Globus pallidus (tissue), 1 donor: ENCODE measurements around the gene LRCH1.
A peak's percentile ranks its signal among the peaks of the same experiment; 100 is the strongest.

Experiments
- DNase-seq: peaks from one replicate; pipeline ENCODE4 v3.0.0-alpha.2; 2015; ENCODE audit warnings: low spot score

LRCH1 gene

DNA sequence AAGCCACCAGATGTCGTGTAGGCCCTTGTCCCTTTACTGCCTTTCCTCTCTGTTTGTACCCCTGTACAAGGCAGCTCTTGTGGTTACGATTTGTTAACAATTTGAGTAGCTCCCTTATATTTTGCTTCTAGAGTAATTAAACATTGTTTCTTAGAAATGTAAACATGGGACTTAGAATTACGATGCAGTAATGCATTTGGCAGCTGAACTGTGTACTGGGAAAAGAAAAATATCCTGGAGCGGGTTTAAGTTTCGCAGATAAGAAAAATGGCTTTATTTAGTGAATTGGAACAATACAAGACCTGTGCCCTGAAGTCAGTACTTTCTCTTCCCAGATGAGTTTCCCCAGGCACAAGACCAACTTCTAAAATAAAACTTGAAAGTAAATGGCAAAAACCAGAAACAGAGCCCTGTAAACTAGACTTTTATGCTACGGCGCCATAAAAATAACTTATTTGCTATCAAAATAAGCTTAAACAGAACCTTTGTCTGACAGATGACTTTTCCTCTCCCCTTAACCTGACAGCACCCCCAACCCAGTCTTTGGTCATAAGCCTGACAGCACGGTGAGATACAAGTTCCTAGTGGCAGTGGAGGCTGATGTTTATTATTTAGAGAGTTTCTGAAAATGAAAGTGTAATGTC lies 63.0 kb downstream of the LRCH1 start:
- no peak for DNase-seq

DNA sequence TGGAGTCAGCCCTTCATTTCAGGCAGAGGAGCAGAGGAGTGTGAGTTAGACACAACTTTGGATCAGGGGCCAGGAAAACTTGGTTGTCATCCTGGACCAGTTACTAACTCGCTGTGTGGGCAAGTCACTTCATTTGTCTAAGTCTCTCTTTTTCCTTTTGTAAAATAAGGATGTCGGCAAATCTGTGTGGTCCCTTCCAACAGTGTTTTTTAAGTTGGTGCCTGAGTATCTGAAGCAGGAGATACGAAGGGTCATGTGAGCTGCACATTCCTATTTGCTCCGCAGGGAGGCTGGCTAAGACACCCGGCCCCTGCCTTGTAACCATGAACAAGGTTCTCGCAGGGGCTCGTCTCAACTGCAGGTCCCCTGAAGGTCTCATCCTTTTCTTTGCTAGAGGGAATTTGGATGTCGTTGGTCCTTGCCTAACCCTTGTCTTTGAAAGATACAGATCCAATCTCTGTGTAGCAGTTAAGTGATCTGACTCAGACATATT lies 64.3 kb downstream of the LRCH1 start:
- no peak for DNase-seq

DNA sequence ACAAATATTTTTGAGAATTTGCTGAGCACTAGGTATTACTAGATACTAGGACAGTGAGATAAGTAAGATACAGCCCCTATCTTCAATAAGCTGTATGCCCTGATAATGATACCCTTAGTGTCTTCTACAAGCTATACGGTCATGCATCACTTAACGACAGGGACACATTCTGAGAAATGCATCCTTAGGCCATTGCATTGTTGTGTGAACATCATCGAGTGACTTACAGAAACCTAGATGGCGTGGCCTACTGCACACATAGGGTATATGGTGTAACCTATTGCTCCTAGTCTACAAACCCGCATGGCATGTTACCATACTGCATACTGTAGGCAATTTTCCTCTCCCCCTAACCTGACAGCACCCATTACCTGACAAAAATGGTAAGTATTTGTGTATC lies 64.9 kb downstream of the LRCH1 start:
- DNase-seq = no peak

DNA sequence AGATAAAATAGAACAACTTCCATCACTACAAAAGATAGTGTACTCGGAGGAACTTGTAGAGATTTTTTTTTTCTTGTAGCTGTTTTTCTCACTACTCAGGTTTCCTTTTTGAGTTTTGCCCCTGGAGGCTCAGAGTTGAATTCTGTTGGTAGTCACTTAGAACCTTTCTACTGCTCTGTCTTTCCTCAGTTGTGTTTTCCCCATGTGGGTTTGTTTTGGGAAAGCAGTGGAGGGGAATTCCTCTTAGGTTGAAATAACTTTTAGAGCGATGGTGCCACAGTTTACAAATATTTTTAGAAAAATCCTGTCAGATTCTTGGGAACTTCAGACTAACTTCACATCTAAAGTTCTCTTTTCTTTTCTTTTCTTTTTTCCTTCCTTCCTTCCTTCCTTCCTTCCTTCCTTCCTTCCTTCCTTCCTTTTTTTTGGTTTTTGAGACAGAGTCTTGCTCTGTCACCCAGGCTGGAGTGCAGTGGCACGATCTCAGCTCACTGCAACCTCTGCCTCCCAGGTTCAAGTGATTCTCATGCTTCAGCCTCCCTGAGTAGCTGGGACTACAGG lies 65.8 kb downstream of the LRCH1 start:
- no peak for DNase-seq

DNA sequence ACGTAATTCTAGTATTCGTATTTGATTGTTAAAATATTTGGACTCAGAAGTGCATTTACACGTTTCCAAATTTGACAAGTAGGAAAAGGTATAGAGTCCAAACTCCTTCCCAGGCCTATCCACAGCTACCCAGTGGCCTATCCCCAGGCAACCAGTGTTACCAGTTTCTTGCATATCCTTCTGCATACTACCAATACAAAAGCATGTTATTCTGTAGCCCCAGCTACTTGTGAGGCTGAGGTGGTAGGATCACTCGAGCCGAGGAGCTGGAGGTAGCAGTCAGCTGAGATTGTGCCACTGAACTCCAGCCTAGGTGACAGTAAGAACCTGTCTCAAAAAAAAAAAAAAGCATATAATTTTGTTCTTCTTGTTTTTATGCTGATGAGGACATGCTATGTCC lies 67.1 kb downstream of the LRCH1 start:
- no peak for DNase-seq

- DNase-seq = no peak
These were observed 67.5 kb downstream of the LRCH1 start for GRCh38 chr13:46620471-46620870.

- no peak for DNase-seq
These were observed 68.2 kb downstream of the LRCH1 start for GRCh38 chr13:46621133-46621532.

DNA sequence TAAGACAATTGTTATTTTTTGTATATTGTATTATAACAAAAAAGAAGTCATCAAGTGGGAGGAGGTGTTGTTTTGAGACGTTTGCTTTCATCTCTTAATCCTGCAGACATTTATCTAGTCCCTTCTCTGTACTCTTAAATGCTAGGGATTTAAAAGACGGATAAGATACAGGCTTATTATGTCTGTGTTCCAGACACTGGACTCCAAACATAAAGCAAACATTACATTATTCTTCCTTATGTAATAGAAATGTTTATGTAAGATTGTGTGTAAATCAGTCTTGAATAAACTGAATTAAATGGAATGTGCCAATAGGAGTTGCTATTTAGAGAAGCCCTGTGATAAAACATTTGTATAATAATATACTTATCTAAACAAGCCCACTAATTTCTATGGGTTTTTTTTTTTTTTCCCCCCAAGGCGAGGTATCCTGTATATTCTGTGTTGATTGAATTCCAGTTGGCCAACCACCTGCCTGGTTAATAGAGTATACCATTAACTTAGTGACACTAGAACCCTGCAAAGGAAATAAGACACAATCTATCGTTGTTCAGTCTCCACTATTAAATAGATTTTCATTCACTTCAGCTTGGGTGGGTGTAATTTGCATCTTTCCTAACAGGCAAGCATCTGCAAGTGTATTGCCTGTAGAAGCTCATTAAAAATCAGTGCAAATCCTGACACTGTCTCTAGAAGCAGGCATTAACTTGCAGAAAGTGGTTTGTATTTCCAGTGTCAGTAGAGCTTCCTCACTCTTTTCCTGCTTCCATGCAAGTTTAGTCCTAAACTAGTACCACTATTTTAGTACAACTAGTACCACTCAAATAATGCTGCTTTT lies 69.0 kb downstream of the LRCH1 start:
- no peak for DNase-seq

- peak; percentile 38 for DNase-seq
These were observed 69.8 kb downstream of the LRCH1 start for GRCh38 chr13:46622630-46623256.

DNA sequence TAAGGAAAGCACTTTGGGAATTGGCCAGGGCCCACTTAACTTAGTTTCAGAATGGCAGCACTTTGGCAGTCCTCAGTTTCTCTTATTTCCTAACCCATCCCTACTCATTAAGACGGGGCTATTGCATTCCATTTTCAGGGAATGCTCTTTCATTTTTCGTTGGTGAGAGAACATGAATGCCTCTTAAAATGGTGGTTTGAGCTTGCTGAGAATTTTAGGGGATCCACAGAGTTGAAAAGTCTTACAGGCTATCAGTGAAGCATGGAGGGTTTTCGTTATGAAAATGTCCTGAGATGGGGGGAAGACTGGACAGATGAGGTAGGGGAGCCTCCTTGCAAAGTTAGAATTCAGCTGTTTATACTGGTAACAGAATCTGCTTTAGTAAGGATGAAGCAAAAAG lies 71.4 kb downstream of the LRCH1 start:
- no peak for DNase-seq

GRCh38 chr13:46624821-46625220 lies 71.9 kb downstream of the LRCH1 start:
- no peak for DNase-seq

DNA sequence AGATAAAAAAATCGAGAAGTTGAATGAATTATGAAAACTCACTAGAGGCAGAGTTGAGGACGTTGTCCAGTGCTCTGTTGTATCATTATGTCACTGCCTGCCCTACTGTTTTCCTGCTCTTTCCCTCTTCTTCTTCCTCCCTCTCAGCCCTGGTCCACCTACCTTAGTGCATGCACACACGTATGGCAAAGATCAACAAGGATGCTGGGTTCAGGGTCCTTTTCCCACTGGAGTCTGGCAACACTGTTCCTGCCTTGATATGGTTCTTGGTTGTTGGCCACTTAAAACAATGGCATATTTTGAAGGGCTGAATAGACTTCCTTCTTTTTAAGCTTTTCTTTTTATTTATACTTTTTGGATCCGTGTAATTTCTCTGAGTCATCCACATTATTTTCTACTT lies 74.5 kb downstream of the LRCH1 start:
- no peak for DNase-seq

- DNase-seq = no peak
These were observed 75.8 kb downstream of the LRCH1 start for GRCh38 chr13:46628622-46629365.

GRCh38 chr13:46629811-46630413 lies 76.9 kb downstream of the LRCH1 start:
- DNase-seq = no peak

- DNase-seq = no peak
These were observed 77.6 kb downstream of the LRCH1 start for GRCh38 chr13:46630431-46631178.

DNA sequence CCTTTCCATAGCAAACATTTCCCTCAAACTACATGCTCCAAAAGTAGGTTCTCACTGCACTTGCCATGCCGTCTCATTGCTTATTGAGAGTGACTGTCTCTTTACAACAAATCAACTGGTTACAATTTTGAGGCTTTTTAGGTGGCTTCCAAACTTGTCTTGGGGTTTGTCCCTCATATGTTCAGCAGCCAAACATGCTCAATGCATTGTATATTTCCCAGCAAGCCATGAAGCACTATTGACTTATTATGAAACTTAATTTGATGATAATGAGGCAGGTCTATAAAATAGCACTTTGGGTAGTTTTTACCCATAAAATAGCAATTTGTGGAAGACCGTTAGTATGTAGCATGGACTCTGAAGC lies 78.2 kb downstream of the LRCH1 start:
- no peak for DNase-seq

GRCh38 chr13:46632176-46632575 lies 79.2 kb downstream of the LRCH1 start:
- no peak for DNase-seq

DNA sequence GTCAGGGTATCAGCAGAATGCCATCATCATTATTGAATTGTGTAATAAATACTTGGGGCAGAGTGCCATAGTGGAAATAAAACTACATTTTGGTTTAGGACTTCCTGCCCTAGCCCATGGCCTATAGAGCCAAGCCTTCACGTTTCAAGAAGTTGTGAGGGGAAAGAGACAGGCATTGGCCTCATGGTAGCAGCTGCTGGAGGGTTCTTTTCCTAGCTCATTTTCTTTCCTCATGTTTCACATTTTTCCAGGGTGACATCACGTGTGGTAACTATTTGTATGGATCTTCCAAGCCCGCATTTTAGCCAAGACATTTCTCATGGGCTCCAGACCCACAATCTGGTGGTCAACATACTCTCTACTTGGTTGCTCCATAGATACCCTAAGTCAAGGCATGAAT lies 80.4 kb downstream of the LRCH1 start:
- DNase-seq = no peak

GRCh38 chr13:46636451-46636850 lies 83.5 kb downstream of the LRCH1 start:
- no peak for DNase-seq

- no peak for DNase-seq
These were observed 84.2 kb downstream of the LRCH1 start for GRCh38 chr13:46637213-46637612.

- no peak for DNase-seq
These were observed 85.3 kb downstream of the LRCH1 start for GRCh38 chr13:46638262-46638661.
